COR-L47 (cell line): ENCODE measurements around the gene FCN3.
A peak's percentile ranks its signal among the peaks of the same experiment; 100 is the strongest.

Experiments
- DNase-seq: peaks from one replicate; lab custom pipeline; 2025; lab: John Stamatoyannopoulos, UW

The FCN3 gene

DNA sequence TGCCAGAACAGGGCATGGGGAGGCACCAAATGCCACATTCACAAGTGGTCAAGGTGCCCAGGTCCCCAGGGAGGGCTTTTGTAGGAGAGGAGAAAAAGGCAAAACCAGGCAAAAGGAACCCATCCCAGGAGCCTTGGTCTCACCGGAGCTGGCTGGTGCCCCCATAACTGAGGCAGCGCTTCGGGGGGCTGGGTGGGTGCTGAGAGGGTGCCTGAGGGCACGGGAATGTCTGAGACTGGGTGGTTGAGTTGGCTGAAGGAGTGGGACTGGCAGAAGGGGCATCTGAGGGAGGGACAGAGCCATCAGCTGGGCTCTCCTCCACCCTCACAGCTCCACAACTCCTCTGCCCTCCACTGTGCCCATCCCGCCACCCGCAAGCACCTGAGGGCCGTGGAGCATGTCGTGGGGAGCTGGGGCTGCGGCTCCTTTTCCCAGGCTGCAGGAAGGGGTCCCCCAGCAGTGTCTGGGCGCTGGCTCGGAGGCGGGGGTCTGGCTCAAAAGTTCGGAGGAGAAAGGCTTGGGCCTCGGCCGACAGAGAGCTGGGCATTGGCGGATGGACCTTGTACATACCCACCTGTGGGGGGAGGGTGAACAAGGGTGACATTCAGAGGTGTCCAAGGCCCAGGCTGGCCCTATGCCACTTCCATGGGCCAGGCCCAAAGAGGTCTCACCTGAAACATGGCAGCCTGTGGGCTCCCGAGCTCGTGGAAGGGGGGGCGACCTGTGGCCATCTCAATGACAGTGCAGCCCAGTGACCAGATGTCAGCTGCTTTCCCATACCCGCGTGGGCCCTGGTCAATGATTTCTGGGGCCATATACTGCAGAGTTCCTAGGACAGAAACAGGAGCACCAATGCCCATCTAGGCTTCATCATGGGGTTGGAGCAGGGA, 16.3 kb downstream of the FCN3 start:
- DNase-seq, result no peak

DNA sequence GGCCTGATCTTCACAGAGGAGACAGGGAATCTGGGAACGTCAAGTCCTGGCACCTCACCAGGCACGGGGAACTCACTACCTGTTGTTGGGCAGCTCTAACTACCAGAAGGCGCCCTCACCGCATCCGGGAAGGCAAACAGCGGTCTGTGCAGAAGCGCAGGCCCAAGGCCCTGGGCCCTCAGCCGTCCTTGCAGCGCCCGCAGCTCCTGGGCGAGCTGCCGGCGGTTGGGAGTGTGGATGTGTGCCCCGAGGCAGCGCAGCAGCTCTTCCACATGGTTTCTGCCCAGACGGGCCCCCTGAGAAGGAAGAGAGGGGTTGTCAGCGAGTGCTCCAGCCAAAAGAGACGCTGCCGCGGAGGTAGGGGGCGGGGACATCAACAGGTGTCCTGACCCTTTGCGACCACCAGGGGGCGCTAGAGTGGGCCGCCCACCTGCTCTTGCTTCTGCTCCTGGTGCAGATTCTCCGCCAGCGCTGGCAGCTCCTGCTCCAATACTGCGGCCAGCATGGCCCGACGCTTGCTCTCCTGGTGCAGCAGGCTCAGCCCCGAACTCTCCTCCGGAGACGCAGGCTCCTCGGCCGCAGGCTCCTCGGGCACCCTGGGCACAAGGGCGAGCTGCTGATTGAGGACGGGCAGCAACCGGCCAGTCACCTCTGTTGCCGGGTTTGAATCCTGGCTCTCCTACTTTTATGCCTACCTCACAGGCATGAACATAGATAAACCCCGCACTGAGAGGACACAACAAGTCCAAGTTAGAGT, 17.2 kb downstream of the FCN3 start:
- DNase-seq, result peak; percentile 36

DNA sequence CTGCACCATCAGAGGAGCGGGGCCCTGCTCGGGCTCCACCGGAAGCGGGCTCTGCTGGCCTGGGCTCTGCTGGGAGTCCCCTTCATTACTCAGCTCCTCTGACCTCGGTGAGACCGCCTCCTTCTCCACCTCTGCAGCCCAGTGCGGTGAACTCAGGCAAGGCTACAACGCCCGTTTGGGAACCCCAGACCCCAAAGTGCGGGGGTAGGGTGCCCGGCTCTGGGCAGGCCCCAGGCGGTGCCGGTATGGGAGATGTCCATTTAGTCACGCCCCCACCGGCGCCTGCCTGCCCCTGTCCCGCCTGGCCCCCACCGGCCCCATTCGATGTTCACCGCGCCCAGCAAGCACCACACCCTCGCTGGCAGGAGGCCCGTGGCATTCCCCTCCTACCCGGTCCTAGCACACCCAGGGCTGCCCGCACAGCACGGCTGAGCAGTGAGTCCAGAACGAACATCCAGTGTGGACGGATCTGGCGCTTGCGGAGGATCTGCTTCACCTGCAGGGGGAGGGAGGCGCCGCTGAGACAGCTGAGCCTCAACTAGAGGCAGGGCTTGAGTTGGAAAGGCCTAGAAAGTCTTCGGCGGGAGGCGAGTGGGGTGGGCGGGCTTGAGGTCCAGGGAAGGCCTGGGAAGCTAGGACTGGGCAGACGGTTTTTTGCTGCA, 17.9 kb downstream of the FCN3 start:
- no peak for DNase-seq

DNA sequence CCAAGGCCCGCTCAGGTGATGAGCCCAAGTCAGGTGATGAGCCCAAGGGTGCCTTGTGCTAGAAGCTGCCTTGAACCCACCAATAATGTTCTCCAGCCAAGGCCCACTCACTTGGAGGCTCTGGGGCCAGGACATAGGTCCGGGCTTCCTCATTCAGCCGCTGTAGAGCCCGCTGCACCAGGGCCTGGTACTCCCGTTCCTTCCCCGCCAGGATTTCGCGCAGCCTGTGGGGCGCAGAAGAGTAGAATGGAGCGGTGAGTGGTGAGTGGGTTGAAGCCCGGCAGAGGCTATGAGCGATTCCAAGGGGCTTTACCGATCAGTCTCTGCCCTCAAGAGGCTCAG, 18.4 kb downstream of the FCN3 start:
- no peak for DNase-seq

DNA sequence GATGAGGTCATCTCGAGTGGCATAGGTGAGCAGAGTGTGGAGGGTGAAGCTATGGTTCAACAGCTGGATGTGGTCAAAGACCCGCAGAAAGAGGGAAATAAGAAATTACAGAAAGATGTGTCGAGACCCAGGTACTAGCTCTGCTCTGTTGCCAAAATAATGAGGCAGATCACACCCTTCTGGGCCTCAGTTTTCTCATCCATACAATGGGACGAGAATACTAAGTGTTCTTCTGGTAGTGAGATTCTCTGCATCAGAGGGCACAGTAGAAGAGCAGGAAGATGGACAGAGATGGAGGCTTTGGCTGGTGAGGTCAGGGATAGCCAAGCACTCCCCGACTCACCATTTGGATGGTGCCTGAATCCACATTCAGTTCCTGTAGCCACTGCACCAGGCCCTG, 18.9 kb downstream of the FCN3 start:
- DNase-seq, result no peak

DNA sequence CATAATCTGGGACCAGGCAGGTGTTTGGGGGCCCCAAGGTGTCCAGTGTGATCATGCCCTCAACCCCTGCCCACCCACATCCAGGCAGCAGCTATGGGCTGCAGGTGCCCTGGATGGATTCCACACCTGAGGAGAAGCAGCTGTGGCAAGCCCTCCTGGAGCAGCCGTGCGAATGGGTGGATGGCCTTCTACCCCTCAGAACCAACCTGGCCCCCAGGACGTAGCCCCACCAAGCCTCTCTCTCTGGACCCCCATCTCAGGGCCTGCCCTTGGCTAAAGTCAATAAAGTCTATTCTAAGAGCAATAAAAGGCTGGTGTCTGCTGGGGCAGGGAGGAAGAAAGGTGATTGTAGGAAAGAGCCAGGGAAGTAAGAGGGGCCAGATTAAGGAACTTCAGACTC, 21.0 kb downstream of the FCN3 start:
- DNase-seq, result no peak

DNA sequence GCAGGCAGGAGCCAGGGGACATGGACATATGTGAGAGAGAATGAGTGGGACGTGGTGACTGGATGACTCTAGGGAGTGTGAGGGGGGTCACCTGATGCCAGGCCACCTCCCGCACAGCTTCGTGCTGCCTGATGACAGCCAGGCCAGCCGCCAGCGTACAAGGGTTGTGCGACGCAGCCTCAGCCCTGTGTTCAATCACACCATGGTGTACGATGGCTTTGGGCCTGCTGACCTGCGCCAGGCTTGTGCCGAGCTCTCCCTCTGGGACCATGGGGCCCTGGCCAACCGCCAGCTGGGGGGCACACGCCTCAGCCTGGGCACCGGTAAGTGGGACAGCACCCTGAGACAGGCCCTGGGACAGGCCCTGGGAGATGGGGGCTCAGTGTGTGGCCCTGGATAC, 21.5 kb downstream of the FCN3 start:
- no peak for DNase-seq

DNA sequence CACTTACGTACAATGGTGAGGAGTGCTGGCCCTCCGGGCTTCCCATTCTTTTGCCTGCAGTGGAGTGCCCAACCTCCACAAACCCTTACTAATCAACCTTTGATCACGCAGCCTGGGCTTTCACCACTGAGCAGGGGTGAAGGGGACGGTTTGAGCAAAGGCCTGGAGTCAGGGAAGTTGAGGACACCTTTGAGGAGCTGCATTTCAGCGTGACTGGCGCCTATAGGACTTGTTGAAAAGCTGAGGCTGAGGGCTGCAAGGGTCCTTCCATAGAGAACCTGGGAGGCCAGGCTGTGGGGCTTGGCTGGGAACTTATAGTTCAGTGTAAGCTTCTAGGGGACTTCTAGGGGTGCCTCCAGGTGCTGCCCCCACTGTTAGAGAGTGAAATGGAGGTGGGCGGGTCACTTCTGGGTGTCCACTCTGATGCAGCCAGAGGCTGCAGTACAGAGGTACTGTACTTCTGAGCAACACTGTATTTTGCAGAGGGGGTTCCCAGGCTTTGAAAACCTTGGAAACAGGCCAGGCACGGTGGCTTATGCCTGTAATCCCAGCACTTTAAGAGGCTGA, 23.0 kb downstream of the FCN3 start:
- DNase-seq, result no peak

DNA sequence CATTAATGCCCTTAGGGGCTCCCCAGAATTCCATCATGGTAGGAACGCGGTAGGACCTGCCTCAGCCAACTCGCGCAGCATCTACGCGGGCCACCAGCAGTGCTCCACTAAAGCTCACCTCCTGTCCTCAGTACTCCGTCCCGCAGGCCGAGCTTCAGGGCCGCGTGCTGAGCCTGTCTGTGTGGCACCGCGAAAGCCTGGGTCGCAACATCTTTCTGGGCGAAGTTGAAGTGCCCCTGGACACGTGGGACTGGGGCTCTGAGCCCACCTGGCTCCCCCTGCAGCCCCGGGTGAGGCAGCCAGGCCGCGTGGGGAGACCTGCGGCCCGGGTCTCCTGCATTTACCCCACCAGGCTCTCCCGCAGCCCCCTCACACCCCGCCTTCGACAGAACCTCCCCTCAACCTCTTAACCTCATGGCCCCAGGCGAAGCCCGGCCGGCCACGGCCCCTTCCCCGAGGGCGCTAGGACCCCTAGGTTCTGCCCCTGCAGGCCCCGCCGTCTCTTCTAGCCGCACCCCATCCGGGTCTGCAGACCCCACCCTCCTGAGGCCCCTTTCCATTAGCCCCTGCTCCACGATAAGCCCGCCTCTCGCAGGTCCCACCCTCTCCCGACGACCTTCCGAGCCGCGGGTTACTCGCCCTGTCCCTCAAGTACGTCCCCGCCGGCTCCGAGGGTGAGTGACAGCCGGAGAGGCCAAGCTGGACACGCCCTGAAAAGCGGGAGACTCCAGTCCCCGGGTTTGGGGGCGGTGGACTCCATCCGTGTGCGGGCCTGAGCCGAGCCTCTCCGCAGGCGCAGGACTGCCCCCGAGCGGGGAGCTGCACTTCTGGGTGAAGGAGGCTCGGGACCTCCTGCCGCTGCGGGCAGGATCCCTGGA, 23.7 kb downstream of the FCN3 start:
- no peak for DNase-seq

DNA sequence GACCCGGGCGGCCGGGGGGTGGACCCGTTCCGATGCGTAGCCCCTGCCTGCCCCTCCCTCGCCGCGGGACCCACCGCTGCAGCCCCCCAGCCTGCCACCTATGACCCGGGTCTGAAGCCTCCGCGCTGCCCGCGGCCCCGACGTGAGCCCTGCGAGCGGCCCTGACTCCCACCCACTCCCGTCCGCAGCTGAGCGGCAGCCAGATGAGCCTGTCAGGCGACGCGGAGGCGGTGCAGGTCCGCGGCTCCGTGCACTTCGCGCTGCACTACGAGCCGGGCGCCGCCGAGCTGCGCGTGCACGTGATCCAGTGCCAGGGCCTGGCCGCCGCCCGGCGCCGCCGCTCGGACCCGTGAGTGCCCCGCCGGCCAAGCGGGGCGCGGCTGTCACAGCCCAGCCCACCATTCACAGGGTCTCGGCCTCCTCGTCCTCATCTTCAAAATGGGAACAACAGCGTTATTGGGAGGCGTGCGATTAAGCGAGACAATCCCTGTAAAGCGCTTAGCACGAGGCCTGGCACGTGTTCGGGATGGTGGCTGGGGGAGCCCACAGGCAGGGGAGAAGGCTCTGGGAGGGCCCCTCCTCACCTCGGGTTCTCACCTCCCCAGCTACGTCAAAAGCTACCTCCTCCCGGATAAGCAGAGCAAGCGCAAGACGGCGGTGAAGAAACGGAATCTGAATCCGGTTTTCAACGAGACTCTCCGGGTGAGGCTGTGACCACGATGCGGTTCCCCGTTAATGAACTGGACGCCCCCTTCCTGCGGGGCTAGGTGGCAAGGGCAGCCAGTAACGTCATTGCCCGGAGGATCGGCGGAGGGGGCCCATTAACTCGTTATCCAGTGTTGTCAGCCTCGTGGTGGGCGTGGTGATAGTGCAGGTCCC, 24.6 kb downstream of the FCN3 start:
- DNase-seq, result peak; percentile 77

DNA sequence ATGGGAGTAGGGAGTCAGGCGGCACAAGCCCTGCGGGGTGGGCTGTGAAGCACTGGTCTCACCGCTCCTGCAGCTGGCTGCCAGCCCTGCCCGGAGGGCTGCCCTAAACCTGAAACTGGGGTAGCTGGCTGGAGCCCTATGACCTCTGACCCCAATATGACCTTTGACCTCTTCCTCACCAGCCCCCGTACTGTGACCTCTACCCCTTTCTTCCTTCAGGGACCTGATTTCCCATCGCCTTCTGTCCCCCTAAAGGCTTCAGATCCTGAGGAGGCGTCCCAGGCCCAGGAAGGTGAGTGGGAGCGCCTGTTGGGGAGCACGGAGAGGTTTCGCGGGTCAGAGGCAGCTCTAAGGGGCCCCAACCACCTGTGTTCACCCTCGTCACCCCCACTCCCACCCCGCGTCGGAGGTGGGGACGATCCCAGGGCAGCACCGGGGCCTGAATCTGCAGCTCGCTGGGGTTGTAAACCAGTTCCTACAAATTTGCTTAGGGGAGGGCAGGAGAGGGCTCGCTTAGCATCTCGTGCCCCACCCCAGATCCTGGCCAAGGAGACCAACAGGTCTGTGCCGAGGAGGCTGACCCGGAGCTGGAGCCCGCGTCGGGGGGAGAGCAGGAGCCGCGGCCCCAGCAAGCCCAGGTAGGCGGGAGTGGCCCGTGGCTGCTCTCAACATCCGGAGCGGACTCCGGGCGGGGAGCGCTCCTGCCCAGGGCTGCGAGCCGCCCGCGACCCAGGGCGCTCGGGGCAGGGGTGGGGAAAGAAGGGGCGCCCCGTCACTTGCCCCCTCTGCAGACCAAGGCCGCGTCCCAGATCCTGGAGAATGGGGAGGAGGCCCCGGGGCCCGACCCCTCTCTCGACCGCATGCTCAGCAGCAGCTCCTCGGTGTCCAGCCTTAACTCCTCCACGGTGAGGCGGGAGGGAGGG, 25.5 kb downstream of the FCN3 start:
- DNase-seq, result peak; percentile 81

DNA sequence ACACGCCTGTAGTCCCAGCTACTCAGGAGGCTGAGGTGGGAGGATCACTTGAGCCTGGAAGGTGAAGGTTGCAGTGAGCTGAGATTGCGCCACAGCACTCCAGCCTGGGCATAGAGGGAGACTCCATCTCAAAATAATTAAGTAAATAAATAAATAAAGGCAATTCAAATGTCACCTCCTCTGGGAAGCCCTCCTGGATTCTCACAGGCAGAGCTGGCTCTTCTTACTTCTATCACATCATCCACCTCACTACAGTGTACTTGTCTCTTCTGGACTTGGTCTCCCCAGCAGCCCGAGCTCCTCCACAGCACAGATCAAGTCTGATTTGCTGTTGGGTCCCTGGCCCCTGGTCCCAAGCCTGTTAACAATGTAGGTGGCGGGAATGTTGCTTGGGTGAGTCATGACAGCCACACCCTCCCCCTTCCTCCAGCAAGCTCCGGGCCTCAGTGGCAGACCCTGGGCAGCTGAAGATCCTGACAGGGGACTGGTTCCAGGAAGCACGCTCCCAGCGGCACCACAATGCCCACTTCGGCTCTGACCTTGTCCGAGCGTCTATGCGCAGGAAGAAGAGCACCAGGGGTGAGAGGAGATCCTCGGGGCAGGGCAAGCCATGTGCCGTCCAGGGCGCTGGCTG, 27.5 kb downstream of the FCN3 start:
- no peak for DNase-seq

DNA sequence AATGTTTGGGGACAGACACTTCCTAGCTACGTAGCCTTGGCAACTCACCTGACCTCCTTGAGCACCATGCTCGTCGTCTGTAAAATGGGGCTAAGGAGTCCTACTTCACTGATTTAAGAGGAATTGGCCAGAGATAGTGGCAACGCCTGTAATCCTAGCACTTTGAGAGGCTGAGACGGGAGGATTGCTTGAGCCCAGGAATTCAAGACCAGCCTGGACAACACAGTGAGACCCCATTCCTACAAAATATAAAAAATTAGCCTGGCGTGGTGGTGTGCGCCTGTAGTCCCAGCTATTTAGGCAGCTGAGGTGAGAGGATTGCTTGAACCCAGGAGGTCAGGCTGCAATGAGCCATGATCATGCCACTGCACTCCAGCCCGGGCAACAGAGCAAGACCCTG, 28.3 kb downstream of the FCN3 start:
- DNase-seq, result no peak

DNA sequence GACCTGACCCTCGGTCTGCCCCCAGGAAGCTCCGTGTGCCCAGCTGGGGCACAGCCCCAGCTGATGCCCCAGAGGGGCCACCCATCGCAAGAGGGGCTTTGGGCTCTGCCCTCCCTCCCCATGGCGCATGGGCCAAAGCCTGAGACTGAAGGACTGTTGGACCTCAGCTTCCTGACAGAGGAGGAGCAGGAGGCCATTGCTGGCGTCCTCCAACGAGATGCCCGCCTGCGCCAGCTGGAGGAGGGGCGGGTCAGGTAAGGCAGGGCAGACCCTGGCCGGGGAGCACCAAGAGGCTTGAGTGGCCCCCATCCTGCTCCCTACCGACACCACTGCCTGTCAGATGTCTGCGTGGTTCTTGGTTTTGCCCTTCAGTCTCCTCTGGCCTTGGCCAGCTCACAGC, 29.4 kb downstream of the FCN3 start:
- DNase-seq, result no peak

DNA sequence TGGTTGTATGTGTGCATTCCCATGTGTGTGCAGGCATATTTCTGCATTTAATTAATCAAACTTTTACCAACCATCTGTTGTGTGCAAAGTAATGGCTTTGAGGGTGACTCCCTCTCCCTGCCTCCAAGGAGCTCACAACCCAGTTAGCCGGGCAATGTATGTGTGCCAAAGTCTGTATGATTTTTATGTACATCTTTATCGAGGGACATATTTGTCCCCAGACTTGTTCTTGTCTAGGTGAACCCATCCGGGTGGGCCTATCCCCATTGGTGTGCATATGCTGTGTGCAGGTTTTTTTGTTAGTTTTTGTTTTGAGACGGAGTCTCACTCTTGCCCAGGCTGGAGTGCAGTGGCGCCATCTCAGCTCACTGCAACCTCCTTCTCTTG, 31.0 kb downstream of the FCN3 start:
- no peak for DNase-seq

DNA sequence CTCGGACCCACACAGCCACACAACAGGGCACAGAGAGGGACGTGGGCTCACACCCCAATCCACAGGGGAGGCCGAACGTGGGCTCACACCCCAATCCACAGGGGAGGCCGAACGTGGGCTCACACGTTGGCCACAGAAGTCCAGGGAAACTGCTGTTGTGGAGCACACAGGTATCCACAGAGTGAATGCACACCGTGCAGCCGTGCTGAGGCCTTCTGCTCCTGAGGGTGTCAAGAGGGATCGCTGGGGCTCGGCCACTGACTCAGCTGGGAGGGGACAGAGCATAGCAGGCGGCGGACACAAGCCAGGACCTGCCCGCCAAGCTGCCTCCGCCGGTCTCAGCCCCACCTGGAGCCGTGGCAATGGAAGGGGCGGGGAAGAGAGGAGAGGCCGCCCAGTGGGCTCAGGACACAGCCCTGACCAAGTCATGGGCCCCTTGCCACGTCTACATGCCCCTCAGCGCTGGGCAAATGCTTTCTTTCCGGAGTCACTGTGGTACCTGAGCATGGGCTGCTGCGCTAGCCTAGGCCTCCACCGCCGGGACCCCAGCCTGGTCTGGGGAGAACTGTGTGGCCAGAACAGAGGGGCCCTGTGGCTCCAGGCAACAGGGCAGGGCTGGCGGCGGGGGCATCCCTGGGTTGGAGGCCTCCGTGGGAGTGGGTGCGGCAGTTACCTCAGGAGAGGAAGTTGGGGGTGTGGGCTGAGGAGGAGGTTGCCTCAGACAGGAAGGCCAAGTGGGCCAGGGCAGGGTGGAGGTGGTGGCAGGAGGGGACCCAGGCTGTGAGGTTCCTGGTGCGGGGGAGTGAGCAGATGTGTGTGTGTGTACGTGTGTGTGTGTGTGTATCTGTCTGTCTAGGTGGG, 31.6 kb downstream of the FCN3 start:
- DNase-seq, result peak; percentile 68

DNA sequence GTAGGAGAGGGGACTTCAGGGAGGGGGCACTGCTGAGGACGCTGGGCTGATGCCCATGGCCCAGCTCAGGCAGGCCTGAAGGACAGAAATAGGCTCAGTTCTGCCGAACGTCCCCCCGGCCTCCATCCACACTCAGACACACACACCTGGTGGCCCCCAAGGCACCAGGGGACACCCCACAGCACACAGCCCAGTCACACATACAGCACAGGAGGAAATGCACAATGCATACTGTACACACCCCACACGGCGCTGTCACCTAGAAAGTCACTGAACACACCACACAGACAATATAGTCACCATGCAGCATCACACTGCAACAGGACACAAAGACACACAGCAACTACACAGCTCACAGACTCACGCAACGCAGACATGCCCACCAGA, 32.2 kb downstream of the FCN3 start:
- DNase-seq, result peak; percentile 12
